Uterus (tissue), 2 donors: Measurements from ENCODE around the gene GUCD1.

Experiments
- POLR2A ChIP-seq, 2 donors: fragments of 450-650 bp; IDR thresholded peaks; one replicate each; pipeline ENCODE4 v1.6.1; 2016; ENCODE audit warnings: antibody characterized with exemption in 2 of 2, mild to moderate bottlenecking in 1 of 2, moderate library complexity in 1 of 2
- TF ChIP-seq, protein P1 (sequence below), 4 experiments: fragments of 200-600 bp in 2 of 4; fragments of 450-650 bp in 2 of 4; sonication (generic) in 2 of 4; IDR thresholded peaks; one replicate each; pipeline ENCODE4 v1.5.1; 2016 to 2019; ENCODE audit warnings: antibody characterized with exemption in 4 of 4, mild to moderate bottlenecking in 2 of 4, moderate library complexity in 1 of 4

GRCh38 chr22:24502034-24502433 lies 52.9 kb downstream of the GUCD1 start:
- TF ChIP-seq, protein P1, sequence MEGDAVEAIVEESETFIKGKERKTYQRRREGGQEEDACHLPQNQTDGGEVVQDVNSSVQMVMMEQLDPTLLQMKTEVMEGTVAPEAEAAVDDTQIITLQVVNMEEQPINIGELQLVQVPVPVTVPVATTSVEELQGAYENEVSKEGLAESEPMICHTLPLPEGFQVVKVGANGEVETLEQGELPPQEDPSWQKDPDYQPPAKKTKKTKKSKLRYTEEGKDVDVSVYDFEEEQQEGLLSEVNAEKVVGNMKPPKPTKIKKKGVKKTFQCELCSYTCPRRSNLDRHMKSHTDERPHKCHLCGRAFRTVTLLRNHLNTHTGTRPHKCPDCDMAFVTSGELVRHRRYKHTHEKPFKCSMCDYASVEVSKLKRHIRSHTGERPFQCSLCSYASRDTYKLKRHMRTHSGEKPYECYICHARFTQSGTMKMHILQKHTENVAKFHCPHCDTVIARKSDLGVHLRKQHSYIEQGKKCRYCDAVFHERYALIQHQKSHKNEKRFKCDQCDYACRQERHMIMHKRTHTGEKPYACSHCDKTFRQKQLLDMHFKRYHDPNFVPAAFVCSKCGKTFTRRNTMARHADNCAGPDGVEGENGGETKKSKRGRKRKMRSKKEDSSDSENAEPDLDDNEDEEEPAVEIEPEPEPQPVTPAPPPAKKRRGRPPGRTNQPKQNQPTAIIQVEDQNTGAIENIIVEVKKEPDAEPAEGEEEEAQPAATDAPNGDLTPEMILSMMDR (IDR thresholded peaks at IDR 0.05), result no peak
- no peak for TF ChIP-seq POLR2A (IDR thresholded peaks at IDR 0.05)
